ENCODE results near the gene NHSL1. TPM values are rescaled to one million over a fixed set of nuclear protein-coding genes. Genes with fewer than 3 reads are reported as not detected.

Gene NHSL1
- total RNA-seq, 2 donors from 2014 or later: 0.82 to 1.1 TPM

DNA sequence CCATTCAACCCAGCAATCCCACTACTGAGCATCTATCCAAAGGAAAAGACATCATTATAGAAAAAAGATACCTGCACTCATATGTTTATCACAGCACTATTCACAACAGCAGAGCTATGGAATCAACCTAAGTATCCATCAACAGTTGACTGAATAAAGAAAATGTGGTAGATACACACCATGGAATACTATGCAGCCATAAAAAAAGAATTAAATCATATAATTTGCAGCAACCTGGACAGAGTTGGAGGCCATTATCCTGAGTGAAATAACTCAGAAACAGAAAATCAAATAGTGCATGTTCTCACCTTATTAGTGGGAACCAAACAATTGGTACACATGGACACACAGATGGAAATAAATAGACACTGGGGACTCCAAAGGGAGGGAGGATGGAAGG lies 23.2 kb downstream of the NHSL1 start:
- no peaks in the 10 kb centered on the region for H3K36me3 Mint-ChIP-seq (ENCODE audit: low read depth)
- H3K4me1 Mint-ChIP-seq: no peaks in the 10 kb centered on the region
- no peak overlapping the region for H3K4me3 Mint-ChIP-seq
- H3K27ac Mint-ChIP-seq: no peak overlapping the region
- no peaks in the 10 kb centered on the region for H3K27me3 Mint-ChIP-seq
- ATAC-seq (replicated peaks): no peak
- H3K9me3 Mint-ChIP-seq: no peaks in the 10 kb centered on the region

DNA sequence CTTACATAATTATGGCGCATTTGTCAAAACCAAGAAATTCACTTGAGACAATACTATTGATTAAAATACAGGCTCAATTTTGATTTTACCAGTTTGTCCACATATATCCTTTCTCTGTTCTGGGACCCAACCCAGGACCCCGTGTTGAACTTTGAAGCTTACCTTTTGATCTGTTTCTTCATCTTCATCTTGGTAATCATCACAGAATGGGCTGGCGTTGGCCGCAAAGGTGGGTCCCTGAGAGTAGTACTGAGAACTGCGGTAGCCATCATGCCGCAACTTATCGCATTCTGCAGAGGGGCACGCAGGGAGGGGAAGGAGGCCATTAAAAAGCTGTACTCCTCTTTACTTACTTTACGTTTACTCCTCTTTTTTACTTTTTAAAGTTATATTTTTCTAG lies 26.1 kb downstream of the NHSL1 start:
- no peaks in the 10 kb centered on the region for H3K36me3 Mint-ChIP-seq (ENCODE audit: low read depth)
- no peaks in the 10 kb centered on the region for H3K4me1 Mint-ChIP-seq
- no peaks in the 10 kb centered on the region for H3K27me3 Mint-ChIP-seq
- no peak overlapping the region for H3K4me3 Mint-ChIP-seq
- no peak for ATAC-seq (replicated peaks)
- no peak overlapping the region for H3K27ac Mint-ChIP-seq
- no peaks in the 10 kb centered on the region for H3K9me3 Mint-ChIP-seq

DNA sequence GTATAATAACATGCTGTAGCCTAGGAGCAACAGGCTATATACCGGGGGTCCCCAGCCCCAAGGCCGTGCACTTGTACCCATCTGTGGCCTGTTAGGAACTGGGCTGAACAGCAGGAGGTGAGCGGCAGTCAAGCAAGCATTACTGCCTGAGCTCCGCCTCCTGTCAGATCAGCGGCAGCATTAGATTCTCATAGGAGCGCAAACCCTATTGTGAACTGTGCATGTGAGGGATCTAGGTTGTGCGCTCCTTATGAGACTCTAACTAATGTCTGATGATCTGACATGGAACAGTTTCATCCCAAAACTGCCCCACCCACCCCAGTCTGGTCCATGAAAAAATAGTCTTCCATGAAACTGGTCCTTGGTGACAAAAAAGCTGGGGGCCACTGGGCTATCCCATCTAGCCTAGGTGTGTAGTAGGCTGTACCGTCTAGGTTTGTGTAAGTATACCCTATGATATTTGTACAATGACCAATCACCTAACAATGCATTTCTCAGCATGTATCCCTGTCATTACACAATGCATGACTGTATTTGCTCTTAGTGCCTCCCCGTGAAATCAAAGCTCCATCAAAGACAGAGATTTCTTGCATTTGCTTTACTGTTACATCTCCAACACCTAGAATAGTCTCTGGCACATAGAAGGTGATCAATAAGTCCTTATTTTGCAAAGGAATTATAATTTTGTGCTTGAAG lies 30.8 kb downstream of the NHSL1 start:
- no peaks in the 10 kb centered on the region for H3K36me3 Mint-ChIP-seq (ENCODE audit: low read depth)
- no peak overlapping the region for H3K4me3 Mint-ChIP-seq
- no peaks in the 10 kb centered on the region for H3K27me3 Mint-ChIP-seq
- ATAC-seq (replicated peaks): no peak
- peaks cover 5% of the 10 kb centered on the region for H3K4me1 Mint-ChIP-seq
- no peaks in the 10 kb centered on the region for H3K9me3 Mint-ChIP-seq
- no peak overlapping the region for H3K27ac Mint-ChIP-seq

DNA sequence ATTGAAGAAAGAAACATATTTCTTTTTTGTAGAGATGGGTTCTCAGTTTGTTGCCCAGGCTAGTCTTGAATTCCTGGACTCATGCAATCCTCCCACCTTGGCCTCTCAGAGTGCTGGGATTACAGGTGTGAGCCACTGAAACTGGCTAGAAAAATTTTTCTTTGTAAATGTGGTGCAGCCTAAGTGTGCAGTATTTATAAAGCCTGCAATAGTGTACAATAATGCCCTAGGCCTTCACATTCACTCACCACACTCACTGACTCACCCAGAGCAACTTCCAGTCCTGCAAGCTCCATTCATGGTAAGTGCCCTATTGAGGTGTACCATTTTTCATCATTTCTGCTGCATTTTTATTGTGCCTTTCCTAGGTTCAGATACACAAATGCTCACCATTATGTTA lies 31.4 kb downstream of the NHSL1 start:
- Mint-ChIP-seq H3K4me1 (peaks cover 5% of the 10 kb centered on the region), H3K4me3 (no peak overlapping the region), H3K36me3 (ENCODE audit: low read depth) (no peaks in the 10 kb centered on the region), H3K9me3 (no peaks in the 10 kb centered on the region), H3K27ac (no peak overlapping the region), H3K27me3 (no peaks in the 10 kb centered on the region)
- ATAC-seq (replicated peaks): no peak

DNA sequence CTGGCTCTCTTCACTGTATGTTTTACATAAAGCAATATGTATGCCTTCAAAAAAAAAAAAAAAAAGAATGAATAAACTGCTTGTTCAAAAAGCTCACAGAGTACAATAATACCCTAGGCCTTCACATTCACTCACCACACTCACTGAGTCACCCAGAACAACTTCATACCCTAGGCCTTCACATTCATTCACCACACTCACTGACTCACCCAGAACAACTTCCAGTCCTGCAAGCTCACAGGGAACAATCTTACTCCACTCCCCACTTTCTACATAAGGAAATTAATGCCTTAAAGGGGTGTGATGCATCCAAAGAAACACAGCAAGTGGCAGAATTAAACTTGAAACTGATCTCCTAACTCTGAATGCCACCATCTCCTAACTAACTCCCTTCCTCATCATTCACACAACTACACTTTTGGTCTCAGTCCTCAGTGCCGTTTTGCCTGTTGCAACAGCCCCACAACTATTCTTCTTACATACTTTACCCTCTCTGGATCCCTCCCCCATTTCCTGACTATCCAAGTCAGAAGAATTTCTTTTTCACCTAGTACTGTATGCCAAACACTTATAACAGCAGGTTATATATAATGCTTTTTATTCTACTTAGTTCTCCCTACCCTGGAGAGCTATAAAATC lies 34.2 kb downstream of the NHSL1 start:
- peak; percentile 100 for ATAC-seq (replicated peaks)
- Mint-ChIP-seq H3K27me3 (no peaks in the 10 kb centered on the region), H3K4me1 (peaks cover 5% of the 10 kb centered on the region)

DNA sequence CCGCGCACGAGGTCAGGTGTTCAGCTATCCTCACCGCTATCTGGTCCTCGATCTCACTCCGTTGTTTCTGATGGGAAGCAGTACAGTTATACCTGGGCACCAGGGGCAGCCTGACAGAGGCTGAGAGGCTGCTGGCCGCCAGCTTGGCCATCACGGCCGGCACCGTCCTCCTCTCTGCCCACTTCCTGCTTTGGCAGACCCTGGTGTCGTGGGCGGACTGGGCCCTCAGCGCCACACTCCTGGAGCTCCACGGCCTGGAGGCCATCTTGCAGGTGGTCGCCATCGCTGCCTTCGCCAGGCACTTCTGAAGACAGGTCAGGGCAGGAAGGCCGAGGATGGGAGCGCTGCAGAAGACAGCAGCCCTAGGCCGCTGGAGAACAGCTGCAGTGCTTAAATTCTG lies 35.2 kb downstream of the NHSL1 start:
- no peak for ATAC-seq (replicated peaks)
- Mint-ChIP-seq H3K4me3 (no peak overlapping the region), H3K36me3 (ENCODE audit: low read depth) (no peaks in the 10 kb centered on the region), H3K9me3 (no peaks in the 10 kb centered on the region), H3K27ac (no peak overlapping the region), H3K27me3 (no peaks in the 10 kb centered on the region), H3K4me1 (peaks cover 5% of the 10 kb centered on the region)

More for the DNA sequence above, 34.2 kb downstream of the NHSL1 start:
- Mint-ChIP-seq H3K4me3 (no peak overlapping the region), H3K9me3 (no peaks in the 10 kb centered on the region), H3K36me3 (ENCODE audit: low read depth) (no peaks in the 10 kb centered on the region), H3K27ac (no peak overlapping the region)

DNA sequence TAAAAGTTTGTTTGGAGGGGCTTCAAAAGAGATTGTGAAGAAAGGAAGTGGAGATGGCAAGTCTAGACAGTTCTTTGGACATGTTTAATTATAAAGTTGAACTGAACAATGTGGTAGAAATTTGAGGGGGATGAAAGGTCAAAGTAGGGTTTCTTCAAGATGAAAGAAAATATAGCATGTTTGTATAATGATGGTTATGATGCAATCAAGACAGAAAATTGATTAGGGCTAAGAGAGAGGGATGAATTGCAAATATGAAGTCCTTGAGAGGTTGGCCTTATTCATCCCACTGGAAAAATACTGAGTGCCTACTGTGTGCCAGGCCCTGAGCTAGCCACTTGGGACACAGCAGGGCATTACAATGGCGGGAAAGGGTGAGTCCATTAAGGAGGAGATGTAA lies 37.6 kb downstream of the NHSL1 start:
- Mint-ChIP-seq H3K36me3 (ENCODE audit: low read depth) (no peaks in the 10 kb centered on the region), H3K27ac (no peak overlapping the region), H3K4me3 (no peak overlapping the region), H3K9me3 (no peaks in the 10 kb centered on the region), H3K4me1 (peaks cover 5% of the 10 kb centered on the region), H3K27me3 (no peaks in the 10 kb centered on the region)
- ATAC-seq (replicated peaks): no peak

DNA sequence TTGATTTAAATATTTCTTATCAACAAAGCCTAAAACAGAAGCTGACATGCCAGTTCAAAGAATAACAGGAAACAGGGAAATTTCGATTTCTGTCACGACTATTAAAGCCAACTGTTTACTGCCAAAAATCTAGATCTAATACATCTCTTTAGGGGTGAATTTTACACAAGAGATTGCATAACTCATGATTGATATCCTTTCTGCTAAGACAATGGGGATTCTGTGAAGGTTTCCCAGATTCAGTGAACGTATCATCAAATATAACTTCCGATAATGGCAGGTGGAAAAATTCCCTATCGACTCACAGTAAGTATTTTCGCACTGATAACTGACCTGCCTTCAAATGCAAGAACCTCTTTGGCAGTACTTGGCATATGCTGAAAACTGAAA lies 42.9 kb downstream of the NHSL1 start:
- peak overlapping the region; percentile 87 for H3K27ac Mint-ChIP-seq
- ATAC-seq (replicated peaks): no peak
- H3K36me3 Mint-ChIP-seq (ENCODE audit: low read depth): no peaks in the 10 kb centered on the region
- no peaks in the 10 kb centered on the region for H3K27me3 Mint-ChIP-seq
- H3K9me3 Mint-ChIP-seq: no peaks in the 10 kb centered on the region
- peaks cover 12% of the 10 kb centered on the region for H3K4me1 Mint-ChIP-seq
- H3K4me3 Mint-ChIP-seq: peak overlapping the region; percentile 63

DNA sequence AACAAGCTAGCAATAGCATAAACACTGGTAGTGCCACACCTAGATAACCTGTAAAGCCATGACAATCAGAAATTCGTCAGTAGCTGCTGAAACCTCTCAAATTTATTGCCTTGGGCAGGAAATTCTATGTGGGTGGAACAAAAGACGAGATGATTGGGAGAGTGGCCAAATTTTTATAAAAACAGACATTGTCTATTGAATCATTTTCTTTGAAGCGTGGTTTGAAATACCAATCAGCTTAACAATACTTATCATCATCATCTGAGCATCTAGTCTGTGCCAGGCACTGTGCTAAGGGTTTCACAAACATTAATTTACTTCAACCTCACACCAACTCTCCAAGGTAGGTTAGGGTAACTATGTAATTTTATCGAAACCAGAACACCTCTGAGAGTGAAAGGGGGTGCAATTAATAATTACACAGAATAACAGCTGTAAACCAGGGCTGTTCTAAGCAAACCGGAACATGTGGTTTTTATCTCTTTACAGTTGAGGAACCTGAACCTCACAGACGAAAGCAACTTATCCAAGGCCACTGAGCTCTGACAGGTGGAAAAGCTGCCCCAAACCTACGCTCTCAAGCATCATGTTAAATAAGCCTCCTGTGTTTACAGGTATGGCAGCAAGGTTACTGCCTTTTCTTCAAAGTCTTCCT lies 43.4 kb downstream of the NHSL1 start:
- Mint-ChIP-seq H3K4me1 (peaks cover 15% of the 10 kb centered on the region), H3K36me3 (ENCODE audit: low read depth) (no peaks in the 10 kb centered on the region), H3K27me3 (no peaks in the 10 kb centered on the region), H3K27ac (peak overlapping the region; percentile 87), H3K4me3 (peak overlapping the region; percentile 63), H3K9me3 (no peaks in the 10 kb centered on the region)
- peak; percentile 69 for ATAC-seq (replicated peaks)

DNA sequence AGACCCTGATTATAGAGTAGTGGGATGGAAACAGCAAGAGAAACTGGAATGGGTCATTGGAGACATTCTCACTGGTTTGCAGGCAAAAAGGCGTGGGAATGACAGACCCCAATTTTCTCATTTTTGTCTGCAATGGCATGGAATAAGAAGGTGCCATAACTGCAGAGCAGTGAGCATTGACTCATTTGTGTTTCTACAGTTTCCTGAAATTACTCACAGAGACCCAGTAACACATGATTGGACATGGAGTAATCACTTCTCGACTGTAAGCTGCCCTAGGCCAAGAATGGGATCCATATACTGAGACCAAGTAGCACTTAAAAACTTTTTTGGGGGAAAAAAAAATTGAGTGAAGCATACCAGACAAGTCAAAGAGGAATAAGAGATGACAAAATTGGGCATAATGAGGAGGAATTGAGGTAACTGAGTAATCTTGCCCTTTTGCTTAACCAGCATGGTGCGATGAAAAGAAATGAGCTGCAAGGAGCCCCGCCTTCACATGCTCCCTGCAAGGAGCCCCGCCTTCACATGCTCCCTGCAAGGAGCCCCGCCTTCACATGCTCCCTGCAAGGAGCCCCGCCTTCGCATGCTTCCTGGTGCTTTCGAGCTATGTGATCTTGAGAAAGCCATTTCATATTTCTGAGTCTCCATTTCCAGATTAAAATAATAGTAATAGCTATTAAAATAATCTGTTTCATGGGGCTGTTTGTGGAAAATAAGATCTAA lies 44.1 kb downstream of the NHSL1 start:
- Mint-ChIP-seq H3K27ac (peak overlapping the region; percentile 87), H3K9me3 (no peaks in the 10 kb centered on the region), H3K4me1 (peaks cover 23% of the 10 kb centered on the region), H3K4me3 (peak overlapping the region; percentile 63), H3K36me3 (ENCODE audit: low read depth) (no peaks in the 10 kb centered on the region), H3K27me3 (no peaks in the 10 kb centered on the region)
- peak; percentile 83 for ATAC-seq (replicated peaks)

DNA sequence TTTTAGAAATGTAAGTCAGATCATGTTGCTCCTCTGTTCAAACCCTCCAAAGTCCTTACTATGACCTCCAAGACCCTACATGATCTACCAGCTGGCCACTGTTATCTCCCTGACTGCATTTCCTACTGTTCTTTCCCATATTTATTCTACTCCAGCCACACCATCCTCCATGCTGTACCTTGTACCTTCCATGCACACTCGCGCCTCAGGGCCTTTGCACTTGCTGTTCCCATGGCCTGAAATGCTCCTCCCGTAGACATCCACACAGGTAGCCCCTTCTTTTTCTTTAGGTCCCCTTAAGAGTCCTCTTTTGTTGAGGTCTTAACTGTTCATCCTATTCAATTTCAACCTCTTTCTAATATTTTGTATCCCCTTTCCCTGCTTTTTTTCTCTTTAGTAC lies 48.3 kb downstream of the NHSL1 start:
- H3K36me3 Mint-ChIP-seq (ENCODE audit: low read depth): no peaks in the 10 kb centered on the region
- H3K27me3 Mint-ChIP-seq: no peaks in the 10 kb centered on the region
- no peak for ATAC-seq (replicated peaks)
- H3K4me1 Mint-ChIP-seq: peaks cover 23% of the 10 kb centered on the region
- peak overlapping the region; percentile 44 for H3K27ac Mint-ChIP-seq
- H3K4me3 Mint-ChIP-seq: no peak overlapping the region
- no peaks in the 10 kb centered on the region for H3K9me3 Mint-ChIP-seq

DNA sequence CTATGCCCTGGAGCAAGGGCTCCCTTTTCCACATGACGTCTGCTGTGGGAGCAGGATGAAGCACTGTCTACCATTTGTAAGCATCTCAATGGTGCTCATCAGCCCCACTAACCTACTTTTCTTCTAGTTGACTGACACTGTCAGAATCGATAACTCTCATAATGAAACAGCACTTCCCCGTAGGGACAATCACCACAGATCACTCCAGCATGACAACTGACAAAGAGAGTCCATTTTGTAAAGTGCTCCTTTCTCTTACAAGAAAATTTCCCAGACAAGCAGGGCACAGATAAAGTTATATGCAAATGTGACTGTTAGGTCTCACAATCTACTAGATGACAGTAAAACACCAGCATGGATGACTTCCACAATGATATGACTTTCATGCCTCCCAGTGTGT lies 48.8 kb downstream of the NHSL1 start:
- peak overlapping the region; percentile 44 for H3K27ac Mint-ChIP-seq
- no peaks in the 10 kb centered on the region for H3K9me3 Mint-ChIP-seq
- H3K27me3 Mint-ChIP-seq: no peaks in the 10 kb centered on the region
- H3K4me3 Mint-ChIP-seq: no peak overlapping the region
- H3K4me1 Mint-ChIP-seq: peaks cover 23% of the 10 kb centered on the region
- H3K36me3 Mint-ChIP-seq (ENCODE audit: low read depth): no peaks in the 10 kb centered on the region
- peak; percentile 47 for ATAC-seq (replicated peaks)

DNA sequence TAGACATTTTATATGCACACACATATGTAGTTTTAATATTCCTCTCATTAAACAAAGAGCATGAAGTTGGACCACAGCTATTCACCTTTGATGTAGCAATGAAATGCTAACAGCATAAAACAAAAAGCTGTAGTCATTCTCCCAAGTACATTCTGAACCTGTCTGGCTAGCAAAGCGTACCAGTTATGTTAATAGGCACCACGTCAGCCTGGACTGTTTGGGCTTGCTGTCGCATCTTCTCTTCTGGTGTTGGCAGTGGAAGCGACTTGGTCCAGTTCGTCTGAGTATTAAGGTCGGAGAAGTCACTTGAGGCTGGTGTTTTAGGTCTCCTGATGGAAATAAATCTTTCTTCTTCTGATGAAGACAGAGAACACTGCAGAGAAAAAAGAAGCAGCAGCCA lies 52.5 kb downstream of the NHSL1 start:
- ATAC-seq (replicated peaks): no peak
- peaks cover 11% of the 10 kb centered on the region for H3K4me1 Mint-ChIP-seq
- H3K4me3 Mint-ChIP-seq: no peak overlapping the region
- no peaks in the 10 kb centered on the region for H3K27me3 Mint-ChIP-seq
- no peak overlapping the region for H3K27ac Mint-ChIP-seq
- no peaks in the 10 kb centered on the region for H3K9me3 Mint-ChIP-seq
- no peaks in the 10 kb centered on the region for H3K36me3 Mint-ChIP-seq (ENCODE audit: low read depth)

DNA sequence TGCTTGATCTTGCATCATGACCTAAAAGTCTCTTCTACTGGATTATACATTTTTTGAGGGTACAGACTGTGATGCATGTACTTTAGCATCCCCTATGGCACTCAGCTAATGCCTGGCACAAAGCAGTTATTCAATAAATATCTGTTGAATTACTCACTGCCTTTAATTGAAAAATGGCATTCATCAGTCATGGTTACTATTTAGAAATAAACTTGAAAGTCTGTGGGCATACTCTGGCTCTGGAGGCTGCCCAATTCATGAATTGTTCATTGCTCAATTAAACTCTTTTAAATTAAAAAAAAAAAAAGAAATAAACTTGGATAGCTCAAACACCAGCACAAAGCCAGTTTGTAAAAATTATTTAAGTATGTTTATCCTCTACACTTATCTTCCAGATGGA lies 55.3 kb downstream of the NHSL1 start:
- Mint-ChIP-seq H3K36me3 (ENCODE audit: low read depth) (no peaks in the 10 kb centered on the region), H3K4me1 (no peaks in the 10 kb centered on the region), H3K9me3 (no peaks in the 10 kb centered on the region), H3K27me3 (no peaks in the 10 kb centered on the region), H3K27ac (no peak overlapping the region), H3K4me3 (no peak overlapping the region)
- no peak for ATAC-seq (replicated peaks)

DNA sequence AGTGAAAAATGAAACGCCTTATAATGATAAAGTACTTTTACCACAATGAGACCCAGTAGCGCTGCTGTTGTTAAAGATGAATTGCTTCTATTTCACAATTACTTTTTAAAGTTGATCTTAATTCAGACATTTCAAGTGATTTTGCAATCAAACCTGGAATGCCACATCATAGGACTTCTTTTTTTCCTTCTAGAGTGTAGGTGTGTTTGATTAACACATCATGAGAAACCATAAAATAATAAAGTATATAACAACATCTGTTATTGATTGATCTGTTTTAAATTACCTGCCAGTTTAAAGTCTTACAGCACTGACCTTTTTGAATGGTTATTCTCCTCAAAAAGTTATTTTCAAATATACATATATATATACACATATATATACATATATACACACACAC lies 56.6 kb downstream of the NHSL1 start:
- Mint-ChIP-seq H3K27ac (no peak overlapping the region), H3K36me3 (ENCODE audit: low read depth) (no peaks in the 10 kb centered on the region), H3K9me3 (no peaks in the 10 kb centered on the region), H3K27me3 (no peaks in the 10 kb centered on the region), H3K4me3 (no peak overlapping the region), H3K4me1 (no peaks in the 10 kb centered on the region)
- no peak for ATAC-seq (replicated peaks)

Data from activated T-helper 17 cell treated with anti-CD3 and anti-CD28 coated beads, Interleukin-2, amount 50 U/mL, for 72 hours (primary cell).